Measurements from ENCODE around the gene SLC44A5. TPM values are rescaled to one million over a fixed set of nuclear protein-coding genes. Genes with fewer than 3 reads are reported as not detected.
A peak's percentile ranks its signal among the peaks of the same experiment; 100 is the strongest.

SLC44A5 gene
- total and polyA plus RNA-seq, 2 experiments from 2014 or later = 3.3 to 11.7 TPM

- no peak overlapping the region for H3K4me3 Mint-ChIP-seq
- Histone ChIP-seq H3K4me1 (ENCODE audit: insufficient read depth) (no peaks in the 10 kb centered on the region), H3K27me3 (ENCODE audit: insufficient read depth) (no peaks in the 10 kb centered on the region), H3K9me2 (ENCODE audit: insufficient read depth) (no peaks in the 10 kb centered on the region), H2AFZ (no peak overlapping the region), H3K27ac (ENCODE audit: low read depth) (no peak overlapping the region), H4K20me1 (replicated peaks; ENCODE audit: insufficient read depth) (no peaks in the 10 kb centered on the region), H3K36me3 (ENCODE audit: insufficient read depth) (no peaks in the 10 kb centered on the region), H3K79me2 (replicated peaks; ENCODE audit: insufficient read depth) (no peaks in the 10 kb centered on the region), H3K4me3 (no peak overlapping the region), H3F3A (replicated peaks; ENCODE audit: low read depth) (no peaks in the 10 kb centered on the region), H3K4me2 (no peak overlapping the region)
- no peaks in the 10 kb centered on the region for H3K27me3 Mint-ChIP-seq (ENCODE audit: insufficient read depth, low read depth, poor library complexity)
- no peaks in the 10 kb centered on the region for H3K4me1 Mint-ChIP-seq
- no peaks in the 10 kb centered on the region for H3K9me3 Mint-ChIP-seq
- TF ChIP-seq CTCF (conservative IDR thresholded peaks at IDR 0.05; ENCODE audit: low read depth in 2 of 2) = peak in 1 of 2 experiments; percentile 25; a peak in 1 of 4 replicates
- no peak for TF ChIP-seq ETS1 (IDR thresholded peaks at IDR 0.05)
- TF ChIP-seq, protein P1, sequence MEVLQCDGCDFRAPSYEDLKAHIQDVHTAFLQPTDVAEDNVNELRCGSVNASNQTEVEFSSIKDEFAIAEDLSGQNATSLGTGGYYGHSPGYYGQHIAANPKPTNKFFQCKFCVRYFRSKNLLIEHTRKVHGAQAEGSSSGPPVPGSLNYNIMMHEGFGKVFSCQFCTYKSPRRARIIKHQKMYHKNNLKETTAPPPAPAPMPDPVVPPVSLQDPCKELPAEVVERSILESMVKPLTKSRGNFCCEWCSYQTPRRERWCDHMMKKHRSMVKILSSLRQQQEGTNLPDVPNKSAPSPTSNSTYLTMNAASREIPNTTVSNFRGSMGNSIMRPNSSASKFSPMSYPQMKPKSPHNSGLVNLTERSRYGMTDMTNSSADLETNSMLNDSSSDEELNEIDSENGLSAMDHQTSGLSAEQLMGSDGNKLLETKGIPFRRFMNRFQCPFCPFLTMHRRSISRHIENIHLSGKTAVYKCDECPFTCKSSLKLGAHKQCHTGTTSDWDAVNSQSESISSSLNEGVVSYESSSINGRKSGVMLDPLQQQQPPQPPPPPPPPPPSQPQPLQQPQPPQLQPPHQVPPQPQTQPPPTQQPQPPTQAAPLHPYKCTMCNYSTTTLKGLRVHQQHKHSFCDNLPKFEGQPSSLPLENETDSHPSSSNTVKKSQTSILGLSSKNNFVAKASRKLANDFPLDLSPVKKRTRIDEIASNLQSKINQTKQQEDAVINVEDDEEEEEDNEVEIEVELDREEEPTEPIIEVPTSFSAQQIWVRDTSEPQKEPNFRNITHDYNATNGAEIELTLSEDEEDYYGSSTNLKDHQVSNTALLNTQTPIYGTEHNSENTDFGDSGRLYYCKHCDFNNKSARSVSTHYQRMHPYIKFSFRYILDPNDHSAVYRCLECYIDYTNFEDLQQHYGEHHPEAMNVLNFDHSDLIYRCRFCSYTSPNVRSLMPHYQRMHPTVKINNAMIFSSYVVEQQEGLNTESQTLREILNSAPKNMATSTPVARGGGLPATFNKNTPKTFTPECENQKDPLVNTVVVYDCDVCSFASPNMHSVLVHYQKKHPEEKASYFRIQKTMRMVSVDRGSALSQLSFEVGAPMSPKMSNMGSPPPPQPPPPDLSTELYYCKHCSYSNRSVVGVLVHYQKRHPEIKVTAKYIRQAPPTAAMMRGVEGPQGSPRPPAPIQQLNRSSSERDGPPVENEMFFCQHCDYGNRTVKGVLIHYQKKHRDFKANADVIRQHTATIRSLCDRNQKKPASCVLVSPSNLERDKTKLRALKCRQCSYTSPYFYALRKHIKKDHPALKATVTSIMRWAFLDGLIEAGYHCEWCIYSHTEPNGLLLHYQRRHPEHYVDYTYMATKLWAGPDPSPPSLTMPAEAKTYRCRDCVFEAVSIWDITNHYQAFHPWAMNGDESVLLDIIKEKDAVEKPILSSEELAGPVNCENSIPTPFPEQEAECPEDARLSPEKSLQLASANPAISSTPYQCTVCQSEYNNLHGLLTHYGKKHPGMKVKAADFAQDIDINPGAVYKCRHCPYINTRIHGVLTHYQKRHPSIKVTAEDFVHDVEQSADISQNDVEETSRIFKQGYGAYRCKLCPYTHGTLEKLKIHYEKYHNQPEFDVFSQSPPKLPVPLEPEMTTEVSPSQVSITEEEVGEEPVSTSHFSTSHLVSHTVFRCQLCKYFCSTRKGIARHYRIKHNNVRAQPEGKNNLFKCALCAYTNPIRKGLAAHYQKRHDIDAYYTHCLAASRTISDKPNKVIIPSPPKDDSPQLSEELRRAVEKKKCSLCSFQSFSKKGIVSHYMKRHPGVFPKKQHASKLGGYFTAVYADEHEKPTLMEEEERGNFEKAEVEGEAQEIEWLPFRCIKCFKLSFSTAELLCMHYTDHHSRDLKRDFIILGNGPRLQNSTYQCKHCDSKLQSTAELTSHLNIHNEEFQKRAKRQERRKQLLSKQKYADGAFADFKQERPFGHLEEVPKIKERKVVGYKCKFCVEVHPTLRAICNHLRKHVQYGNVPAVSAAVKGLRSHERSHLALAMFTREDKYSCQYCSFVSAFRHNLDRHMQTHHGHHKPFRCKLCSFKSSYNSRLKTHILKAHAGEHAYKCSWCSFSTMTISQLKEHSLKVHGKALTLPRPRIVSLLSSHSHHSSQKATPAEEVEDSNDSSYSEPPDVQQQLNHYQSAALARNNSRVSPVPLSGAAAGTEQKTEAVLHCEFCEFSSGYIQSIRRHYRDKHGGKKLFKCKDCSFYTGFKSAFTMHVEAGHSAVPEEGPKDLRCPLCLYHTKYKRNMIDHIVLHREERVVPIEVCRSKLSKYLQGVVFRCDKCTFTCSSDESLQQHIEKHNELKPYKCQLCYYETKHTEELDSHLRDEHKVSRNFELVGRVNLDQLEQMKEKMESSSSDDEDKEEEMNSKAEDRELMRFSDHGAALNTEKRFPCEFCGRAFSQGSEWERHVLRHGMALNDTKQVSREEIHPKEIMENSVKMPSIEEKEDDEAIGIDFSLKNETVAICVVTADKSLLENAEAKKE (CRISPR knock-in tag; IDR thresholded peaks at IDR 0.05) = no peak
- no peak for TF ChIP-seq ZNF114 (CRISPR knock-in tag; IDR thresholded peaks at IDR 0.05)
- TF ChIP-seq JUNB (IDR thresholded peaks at IDR 0.05; ENCODE audit: unreplicated experiment) = no peak
- TF ChIP-seq, protein P2, sequence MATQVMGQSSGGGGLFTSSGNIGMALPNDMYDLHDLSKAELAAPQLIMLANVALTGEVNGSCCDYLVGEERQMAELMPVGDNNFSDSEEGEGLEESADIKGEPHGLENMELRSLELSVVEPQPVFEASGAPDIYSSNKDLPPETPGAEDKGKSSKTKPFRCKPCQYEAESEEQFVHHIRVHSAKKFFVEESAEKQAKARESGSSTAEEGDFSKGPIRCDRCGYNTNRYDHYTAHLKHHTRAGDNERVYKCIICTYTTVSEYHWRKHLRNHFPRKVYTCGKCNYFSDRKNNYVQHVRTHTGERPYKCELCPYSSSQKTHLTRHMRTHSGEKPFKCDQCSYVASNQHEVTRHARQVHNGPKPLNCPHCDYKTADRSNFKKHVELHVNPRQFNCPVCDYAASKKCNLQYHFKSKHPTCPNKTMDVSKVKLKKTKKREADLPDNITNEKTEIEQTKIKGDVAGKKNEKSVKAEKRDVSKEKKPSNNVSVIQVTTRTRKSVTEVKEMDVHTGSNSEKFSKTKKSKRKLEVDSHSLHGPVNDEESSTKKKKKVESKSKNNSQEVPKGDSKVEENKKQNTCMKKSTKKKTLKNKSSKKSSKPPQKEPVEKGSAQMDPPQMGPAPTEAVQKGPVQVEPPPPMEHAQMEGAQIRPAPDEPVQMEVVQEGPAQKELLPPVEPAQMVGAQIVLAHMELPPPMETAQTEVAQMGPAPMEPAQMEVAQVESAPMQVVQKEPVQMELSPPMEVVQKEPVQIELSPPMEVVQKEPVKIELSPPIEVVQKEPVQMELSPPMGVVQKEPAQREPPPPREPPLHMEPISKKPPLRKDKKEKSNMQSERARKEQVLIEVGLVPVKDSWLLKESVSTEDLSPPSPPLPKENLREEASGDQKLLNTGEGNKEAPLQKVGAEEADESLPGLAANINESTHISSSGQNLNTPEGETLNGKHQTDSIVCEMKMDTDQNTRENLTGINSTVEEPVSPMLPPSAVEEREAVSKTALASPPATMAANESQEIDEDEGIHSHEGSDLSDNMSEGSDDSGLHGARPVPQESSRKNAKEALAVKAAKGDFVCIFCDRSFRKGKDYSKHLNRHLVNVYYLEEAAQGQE (IDR thresholded peaks at IDR 0.05; ENCODE audit: unreplicated experiment) = no peak
- TF ChIP-seq NANOG (IDR thresholded peaks at IDR 0.05; ENCODE audit: borderline replicate concordance) = no peak
- ATAC-seq (no peak), DNase-seq (ENCODE audit: low spot score) (no peak)
- H3K27ac Mint-ChIP-seq = no peak overlapping the region
- no peaks in the 10 kb centered on the region for H3K36me3 Mint-ChIP-seq (ENCODE audit: low read depth)
Measured at GRCh38 chr1:75214017-75214416, 396.9 kb downstream of the SLC44A5 start.
